Testis (tissue), 3 donors: ENCODE results near the gene PDGFRB. TPM values are rescaled to one million over a fixed set of nuclear protein-coding genes. Genes with fewer than 3 reads are reported as not detected.

Source experiments
- DNase-seq: peaks from one replicate; pipeline ENCODE4 v3.0.0-alpha.2; 2019
- H3K27ac ChIP-seq, 2 donors: fragments of 200-600 bp; sonication (generic); one replicate each; pipeline ENCODE4 v1.5.1; 2019
- H3K27me3 ChIP-seq: fragments of 200-600 bp; sonication (generic); one replicate; pipeline ENCODE4 v1.5.1; 2019
- H3K36me3 ChIP-seq: fragments of 200-600 bp; sonication (generic); one replicate; pipeline ENCODE4 v1.5.1; 2017; ENCODE audit warnings: low read depth; ENCODE audit errors: missing control alignments
- H3K4me1 ChIP-seq: fragments of 200-600 bp; sonication (generic); one replicate; pipeline ENCODE4 v1.5.1; 2019
- H3K4me3 ChIP-seq, 2 donors: fragments of 200-600 bp; sonication (generic); one replicate each; pipeline ENCODE4 v1.5.1; 2017 to 2019
- H3K9me3 ChIP-seq: fragments of 200-600 bp; sonication (generic); one replicate; pipeline ENCODE4 v1.5.1; 2017
- POLR2A ChIP-seq: fragments of 450-650 bp; IDR thresholded peaks from one replicate; pipeline ENCODE4 v1.6.1; 2017; ENCODE audit warnings: antibody characterized with exemption, mild to moderate bottlenecking, moderate library complexity
- WGBS, 2 donors: methylation state at CpG; one replicate each; pipeline ENCODE4 v1.1.5; 2018; 5-methylcytosine and 5-hydroxymethylcytosine counted together
- intact Hi-C: fragments of 100-400 bp; cut with DNase I; formaldehyde crosslinking; loops from one replicate; pipeline ENCODE4 v1.15.1; 2023; ENCODE audit warnings: low total_unique reads
- polyA plus RNA-seq: library from polyadenylated mRNA; stranded (reverse); fragments of 350-450 nt; fragmentation: Illumina TruSeq; extraction: RNeasy Lipid Tissue Mini Kit (QIAGEN cat#74804); gene quantifications from one replicate; pipeline ENCODE4 v1.2.3, GENCODE V29; 2014; ENCODE audit warnings: low read depth, low replicate concordance; ENCODE audit not compliant: insufficient read depth
- total RNA-seq, 2 donors: library from RNA; depleted of rRNA; stranded (reverse); fragments of >200 nt; gene quantifications; one replicate each; pipeline ENCODE4 v1.2.3, GENCODE V29; 2016
- TF ChIP-seq, protein P1 (sequence below), 3 experiments: fragments of 450-650 bp in 2 of 3; fragments of 200-600 bp in 1 of 3; sonication (generic) in 1 of 3; IDR thresholded peaks; one replicate each; pipeline ENCODE4 v1.5.1; 2016 to 2019; ENCODE audit warnings: antibody characterized with exemption in 3 of 3, mild to moderate bottlenecking in 2 of 3, moderate library complexity in 1 of 3

Gene PDGFRB
- total and polyA plus RNA-seq, 3 donors from 2014 or later, result 61.6 to 87.0 (median 71.2) TPM

DNA sequence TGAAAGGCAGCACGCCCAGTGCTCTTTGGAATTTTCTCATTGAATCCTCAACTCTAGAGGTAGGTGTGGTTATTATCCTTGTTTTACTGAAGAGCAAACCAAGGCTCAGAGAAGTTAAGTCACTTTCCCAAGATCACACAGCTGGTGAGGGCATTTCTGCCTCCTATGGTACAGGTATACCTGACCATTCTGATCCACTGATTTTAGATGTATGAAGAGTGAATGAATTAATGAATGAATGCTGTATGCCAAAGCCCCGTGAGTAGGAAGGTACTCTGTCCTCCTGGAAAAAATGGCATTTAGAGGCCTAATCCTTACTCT lies 51.1 kb downstream of the PDGFRB start:
- intact Hi-C loops, result no loop called here
- no peaks in the 10 kb centered on the region for H3K36me3 ChIP-seq
- 95% methylated on average over 2 of the region's 2 CpGs for WGBS, 2 donors
- H3K9me3 ChIP-seq, result no peaks in the 10 kb centered on the region
- DNase-seq, result no peak
- H3K4me3 ChIP-seq, result no peak overlapping the region
- TF ChIP-seq, protein P1, sequence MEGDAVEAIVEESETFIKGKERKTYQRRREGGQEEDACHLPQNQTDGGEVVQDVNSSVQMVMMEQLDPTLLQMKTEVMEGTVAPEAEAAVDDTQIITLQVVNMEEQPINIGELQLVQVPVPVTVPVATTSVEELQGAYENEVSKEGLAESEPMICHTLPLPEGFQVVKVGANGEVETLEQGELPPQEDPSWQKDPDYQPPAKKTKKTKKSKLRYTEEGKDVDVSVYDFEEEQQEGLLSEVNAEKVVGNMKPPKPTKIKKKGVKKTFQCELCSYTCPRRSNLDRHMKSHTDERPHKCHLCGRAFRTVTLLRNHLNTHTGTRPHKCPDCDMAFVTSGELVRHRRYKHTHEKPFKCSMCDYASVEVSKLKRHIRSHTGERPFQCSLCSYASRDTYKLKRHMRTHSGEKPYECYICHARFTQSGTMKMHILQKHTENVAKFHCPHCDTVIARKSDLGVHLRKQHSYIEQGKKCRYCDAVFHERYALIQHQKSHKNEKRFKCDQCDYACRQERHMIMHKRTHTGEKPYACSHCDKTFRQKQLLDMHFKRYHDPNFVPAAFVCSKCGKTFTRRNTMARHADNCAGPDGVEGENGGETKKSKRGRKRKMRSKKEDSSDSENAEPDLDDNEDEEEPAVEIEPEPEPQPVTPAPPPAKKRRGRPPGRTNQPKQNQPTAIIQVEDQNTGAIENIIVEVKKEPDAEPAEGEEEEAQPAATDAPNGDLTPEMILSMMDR (IDR thresholded peaks at IDR 0.05), result no peak
- TF ChIP-seq POLR2A, result no peak
- H3K27me3 ChIP-seq, result no peaks in the 10 kb centered on the region
- peaks cover 8% of the 10 kb centered on the region for H3K4me1 ChIP-seq
- no peak overlapping the region for H3K27ac ChIP-seq

DNA sequence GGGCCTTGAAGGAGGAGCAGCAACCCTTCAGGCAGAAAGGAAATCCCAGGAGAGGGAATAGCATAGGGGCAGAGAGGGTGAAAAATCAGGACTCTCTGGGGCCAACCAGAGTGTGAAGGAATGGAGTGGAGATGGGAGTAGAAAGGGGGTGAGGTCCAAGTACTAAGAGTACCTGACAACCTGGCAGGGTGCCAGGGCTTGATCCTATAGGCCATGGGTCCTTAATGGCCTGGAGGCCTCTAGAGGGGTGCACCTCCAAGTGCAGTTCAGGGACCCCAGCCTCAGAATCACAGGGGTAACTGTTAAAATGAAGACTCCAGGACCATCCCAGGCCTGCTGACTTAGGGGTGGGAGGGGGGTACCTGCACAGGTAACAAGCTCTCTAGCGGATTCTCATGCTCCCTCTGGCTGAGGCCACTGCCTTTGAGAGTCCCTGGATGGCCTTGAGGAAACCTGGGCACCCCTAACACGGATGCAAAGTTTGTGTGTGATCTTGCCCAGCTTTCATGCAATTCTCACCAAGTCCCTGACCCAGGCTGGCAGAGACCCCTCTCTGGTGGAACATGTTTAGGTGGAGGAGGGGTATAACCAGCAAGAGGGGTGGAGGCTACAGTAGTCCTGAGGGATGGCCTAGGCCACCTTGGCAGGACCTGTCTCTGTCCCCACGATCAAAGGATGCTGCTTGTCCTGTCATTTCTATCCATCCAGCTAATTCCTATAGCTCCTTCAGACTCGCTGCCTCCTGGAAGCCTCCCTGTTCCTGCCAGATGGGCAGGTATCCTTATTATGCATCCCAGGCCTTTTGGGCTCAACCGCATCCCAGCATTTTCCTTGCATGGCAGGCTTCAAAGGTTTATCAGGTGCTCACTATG lies 51.7 kb downstream of the PDGFRB start:
- 81 to 98% methylated on average over 4 to 5 of the region's 5 CpGs for WGBS, 2 donors
- DNase-seq, result peak; percentile 11
- H3K9me3 ChIP-seq, result no peaks in the 10 kb centered on the region
- TF ChIP-seq POLR2A, result no peak
- TF ChIP-seq, protein P1 (IDR thresholded peaks at IDR 0.05), result no peak
- H3K4me1 ChIP-seq, result peaks cover 8% of the 10 kb centered on the region
- no peak overlapping the region for H3K27ac ChIP-seq
- H3K36me3 ChIP-seq, result no peaks in the 10 kb centered on the region
- intact Hi-C loops, result no loop called here
- H3K27me3 ChIP-seq, result no peaks in the 10 kb centered on the region
- no peak overlapping the region for H3K4me3 ChIP-seq

DNA sequence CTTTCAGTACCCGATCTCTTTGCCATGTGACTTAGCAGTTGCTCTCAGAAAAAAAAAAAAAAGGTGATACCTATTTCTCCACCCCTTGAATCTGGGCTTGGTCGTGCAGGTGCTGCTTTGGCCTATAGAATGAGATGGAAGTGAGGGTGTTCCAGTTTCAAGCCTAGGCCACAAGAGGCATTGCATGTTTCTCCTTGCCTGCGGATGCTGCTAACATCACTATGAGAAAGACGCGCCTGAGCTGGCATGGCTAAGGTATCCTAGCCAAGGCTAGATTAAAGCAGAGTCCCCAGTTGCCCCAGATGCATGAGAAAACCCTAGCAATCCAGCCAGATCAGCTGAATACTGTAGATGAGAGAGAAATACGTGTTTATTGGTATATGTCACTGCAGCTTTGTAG lies 54.6 kb downstream of the PDGFRB start:
- peak; percentile 1 for DNase-seq
- no peaks in the 10 kb centered on the region for H3K4me1 ChIP-seq
- no peaks in the 10 kb centered on the region for H3K27me3 ChIP-seq
- TF ChIP-seq POLR2A, result no peak
- TF ChIP-seq, protein P1 (IDR thresholded peaks at IDR 0.05), result no peak
- H3K36me3 ChIP-seq, result no peaks in the 10 kb centered on the region
- H3K27ac ChIP-seq, result no peak overlapping the region
- 83 to 96% methylated on average over 6 of the region's 6 CpGs for WGBS, 2 donors
- H3K9me3 ChIP-seq, result no peaks in the 10 kb centered on the region
- no peak overlapping the region for H3K4me3 ChIP-seq
- intact Hi-C loops, result no loop called here

DNA sequence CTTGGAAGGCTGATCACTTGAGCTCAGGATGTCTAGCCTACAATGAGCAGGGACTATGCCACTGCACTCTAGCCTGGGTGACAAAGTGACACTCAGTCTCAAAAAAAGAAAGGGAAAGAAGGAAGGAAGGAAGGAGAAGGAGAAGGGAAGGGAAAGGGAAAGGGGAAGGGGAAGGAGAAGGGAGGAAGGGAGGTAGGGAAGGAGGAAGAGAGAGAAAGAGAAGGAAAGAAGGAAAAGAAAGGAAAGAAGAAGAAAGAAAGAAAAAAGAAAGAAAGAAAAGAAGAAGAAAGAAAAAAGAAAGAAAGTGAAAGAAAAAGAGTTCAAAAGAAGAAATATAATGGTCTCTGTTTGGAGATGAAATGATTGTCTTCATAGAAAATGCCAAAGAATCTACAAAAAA lies 58.5 kb downstream of the PDGFRB start:
- intact Hi-C loops, result no loop called here
- TF ChIP-seq, protein P1 (IDR thresholded peaks at IDR 0.05), result no peak
- Histone ChIP-seq H3K4me3 (no peak overlapping the region), H3K4me1 (no peaks in the 10 kb centered on the region), H3K9me3 (no peaks in the 10 kb centered on the region), H3K27me3 (no peaks in the 10 kb centered on the region), H3K27ac (no peak overlapping the region), H3K36me3 (no peaks in the 10 kb centered on the region)
- DNase-seq, result no peak
